HG03558 (cell line): ENCODE measurements around the gene TMEM184B.

Experiments
- ATAC-seq: cut with Tn5 transposase; IDR thresholded peaks from one replicate; pipeline ENCODE4 v1.9.1; 2021; ENCODE audit warnings: moderate number of reproducible peaks; ENCODE audit not compliant: unreplicated experiment; ENCODE audit errors: extremely low read depth

TMEM184B gene

GRCh38 chr22:38309614-38310517, 37.1 kb upstream of the TMEM184B start:
- ATAC-seq = no peak

- no peak for ATAC-seq
These were observed 36.1 kb upstream of the TMEM184B start for GRCh38 chr22:38308791-38309498.

GRCh38 chr22:38305471-38306448, 33.0 kb upstream of the TMEM184B start:
- ATAC-seq = peak; percentile 45

- no peak for ATAC-seq
These were observed 31.7 kb upstream of the TMEM184B start for GRCh38 chr22:38304526-38304925.

- no peak for ATAC-seq
These were observed 31.2 kb upstream of the TMEM184B start for GRCh38 chr22:38303974-38304373.

- no peak for ATAC-seq
These were observed 30.1 kb upstream of the TMEM184B start for GRCh38 chr22:38302906-38303305.

- no peak for ATAC-seq
These were observed 28.1 kb upstream of the TMEM184B start for GRCh38 chr22:38300946-38301345.

GRCh38 chr22:38300197-38300945, 27.6 kb upstream of the TMEM184B start:
- ATAC-seq = no peak

- no peak for ATAC-seq
These were observed 26.9 kb upstream of the TMEM184B start for GRCh38 chr22:38299770-38300102.

- ATAC-seq = no peak
These were observed 25.6 kb upstream of the TMEM184B start for GRCh38 chr22:38298312-38299005.

- ATAC-seq = no peak
These were observed 23.6 kb upstream of the TMEM184B start for GRCh38 chr22:38296372-38296771.

- no peak for ATAC-seq
These were observed 23.1 kb upstream of the TMEM184B start for GRCh38 chr22:38295863-38296262.

- ATAC-seq = no peak
These were observed 22.5 kb upstream of the TMEM184B start for GRCh38 chr22:38295339-38295738.

GRCh38 chr22:38294193-38294592, 21.4 kb upstream of the TMEM184B start:
- no peak for ATAC-seq

GRCh38 chr22:38292694-38293093, 19.9 kb upstream of the TMEM184B start:
- no peak for ATAC-seq

- ATAC-seq = no peak
These were observed 18.5 kb upstream of the TMEM184B start for GRCh38 chr22:38291201-38291777.

- no peak for ATAC-seq
These were observed 17.5 kb upstream of the TMEM184B start for GRCh38 chr22:38290347-38290746.

GRCh38 chr22:38289583-38290082, 16.8 kb upstream of the TMEM184B start:
- no peak for ATAC-seq
